GM19395 (cell line): ENCODE measurements around the gene ORM2.
A peak's percentile ranks its signal among the peaks of the same experiment; 100 is the strongest.

Experiments
- ATAC-seq: cut with Tn5 transposase; IDR thresholded peaks from one replicate; pipeline ENCODE4 v1.9.1; 2021; ENCODE audit warnings: mild to moderate bottlenecking, moderate library complexity; ENCODE audit not compliant: unreplicated experiment

ORM2 gene

GRCh38 chr9:114346146-114346545 lies 16.5 kb downstream of the ORM2 start:
- no peak for ATAC-seq

- ATAC-seq: no peak
Measured at GRCh38 chr9:114347675-114348074, 18.0 kb downstream of the ORM2 start.

- no peak for ATAC-seq
Measured at GRCh38 chr9:114348261-114348905, 18.7 kb downstream of the ORM2 start.

GRCh38 chr9:114348906-114349482 lies 19.3 kb downstream of the ORM2 start:
- peak; percentile 91 for ATAC-seq

- ATAC-seq: no peak
Measured at GRCh38 chr9:114349713-114350480, 20.2 kb downstream of the ORM2 start.

GRCh38 chr9:114350636-114351401 lies 21.1 kb downstream of the ORM2 start:
- no peak for ATAC-seq

GRCh38 chr9:114351932-114352331 lies 22.3 kb downstream of the ORM2 start:
- ATAC-seq: no peak

GRCh38 chr9:114355821-114356220 lies 26.2 kb downstream of the ORM2 start:
- no peak for ATAC-seq

- ATAC-seq: no peak
Measured at GRCh38 chr9:114356792-114357191, 27.1 kb downstream of the ORM2 start.

GRCh38 chr9:114357360-114357759 lies 27.7 kb downstream of the ORM2 start:
- ATAC-seq: no peak

- ATAC-seq: no peak
Measured at GRCh38 chr9:114357911-114358328, 28.3 kb downstream of the ORM2 start.

- no peak for ATAC-seq
Measured at GRCh38 chr9:114359801-114360200, 30.1 kb downstream of the ORM2 start.

GRCh38 chr9:114361542-114361941 lies 31.9 kb downstream of the ORM2 start:
- no peak for ATAC-seq

GRCh38 chr9:114362394-114362793 lies 32.7 kb downstream of the ORM2 start:
- ATAC-seq: no peak

GRCh38 chr9:114363424-114363823 lies 33.8 kb downstream of the ORM2 start:
- ATAC-seq: no peak

GRCh38 chr9:114364134-114365041 lies 34.7 kb downstream of the ORM2 start:
- ATAC-seq: no peak

GRCh38 chr9:114365194-114365593 lies 35.5 kb downstream of the ORM2 start:
- no peak for ATAC-seq

GRCh38 chr9:114366334-114367128 lies 36.9 kb downstream of the ORM2 start:
- ATAC-seq: peak; percentile 60

- no peak for ATAC-seq
Measured at GRCh38 chr9:114367366-114367765, 37.7 kb downstream of the ORM2 start.
